ENCODE results near the gene GFER. TPM values are rescaled to one million over a fixed set of nuclear protein-coding genes. Genes with fewer than 3 reads are reported as not detected.

GFER gene
- total and polyA plus RNA-seq, 9 of the 15 experiments (the other 6 are each of a cell fraction or from before 2014, with no cell fraction given), result 4.3 to 53.7 (median 19.8) TPM

GRCh38 chr16:1983544-1984346, at the start of gene GFER (continued):
- TF ChIP-seq AFF4 (CRISPR knock-in tag; IDR thresholded peaks at IDR 0.05) (peak; percentile 52; the same call in 1 of the 2 replicates), ZNF134 (CRISPR knock-in tag; conservative IDR thresholded peaks at IDR 0.05) (peak; percentile 65), ZNF277 (CRISPR knock-in tag; IDR thresholded peaks at IDR 0.05; ENCODE audit: borderline replicate concordance) (no peak), ZNF133 (CRISPR knock-in tag; IDR thresholded peaks at IDR 0.05) (no peak), HNRNPK (IDR thresholded peaks at IDR 0.05; ENCODE audit: low read depth, low read length, poor library complexity, severe bottlenecking) (no peak), HNRNPUL1 (IDR thresholded peaks at IDR 0.05; ENCODE audit: low read length) (no peak), RBM25 (IDR thresholded peaks at IDR 0.05; ENCODE audit: low read depth, low read length, severe bottlenecking) (peak; percentile 100), NR4A1 (CRISPR knock-in tag; IDR thresholded peaks at IDR 0.05) (peak; percentile 79; the same call in 1 of the 2 replicates), NR4A1 (tag; IDR thresholded peaks at IDR 0.05) (peak; percentile 71), SUPT5H (IDR thresholded peaks at IDR 0.05) (peak; percentile 30; the same call in 1 of the 2 replicates), KLF10 (CRISPR knock-in tag; IDR thresholded peaks at IDR 0.05) (no peak), ETV1 (tag; conservative IDR thresholded peaks at IDR 0.05; ENCODE audit: low read depth) (no peak), ZC3H4 (CRISPR knock-in tag; IDR thresholded peaks at IDR 0.05; ENCODE audit: borderline replicate concordance) (no peak), ZNF668 (CRISPR knock-in tag; IDR thresholded peaks at IDR 0.05) (peak; percentile 44; the same call in 1 of the 2 replicates), FUS (optimal IDR thresholded peaks at IDR 0.05; ENCODE audit: low read depth, low read length) (peak; percentile 51), TAL1 (IDR thresholded peaks at IDR 0.05) (no peak), CCAR2 (IDR thresholded peaks at IDR 0.05; ENCODE audit: low read depth, low read length) (no peak), POLR2B (IDR thresholded peaks at IDR 0.05; ENCODE audit: low read depth, partially characterized antibody) (no peak), ZNF324 (CRISPR knock-in tag; IDR thresholded peaks at IDR 0.05) (no peak), MYC (IDR thresholded peaks at IDR 0.05; ENCODE audit: low read depth, low read length) (peak; percentile 86), MYC (CRISPR knock-in tag; IDR thresholded peaks at IDR 0.05; ENCODE audit: borderline replicate concordance, low read depth) (no peak), SLC30A9 (CRISPR knock-in tag; IDR thresholded peaks at IDR 0.05) (no peak), HOXB6 (CRISPR knock-in tag; IDR thresholded peaks at IDR 0.05; ENCODE audit: borderline replicate concordance) (no peak), THRB (CRISPR knock-in tag; conservative IDR thresholded peaks at IDR 0.05) (no peak)
